ENCODE results near the gene ATP5F1D. TPM values are rescaled to one million over a fixed set of nuclear protein-coding genes. Genes with fewer than 3 reads are reported as not detected.
A peak's percentile ranks its signal among the peaks of the same experiment; 100 is the strongest.
"Not testable (repeated sequence)": the region's sequence is repeated elsewhere in the genome, so short reads cannot be mapped to it uniquely, and the experiment has no call there.

ATP5F1D gene
- total RNA-seq, 2 donors from 2014 or later, result 156 to 157 TPM

GRCh38 chr19:1245494-1246264 is 4.1 kb downstream of the ATP5F1D start:
- intact Hi-C loops (cut with DNase I), result no loop called here
- peak; percentile 63 to 90 (median 70) for DNase-seq
- no peaks in the 10 kb centered on the region for H3K27me3 ChIP-seq
- no peak for ATAC-seq
- 44 to 80% methylated on average over 2 to 23 of the region's 26 CpGs for WGBS, 2 donors
- peak overlapping the region; percentile 78 to 100 (median 89) for H3K27ac ChIP-seq
- H3K4me3 ChIP-seq, result no peak overlapping the region
- H3K36me3 ChIP-seq (replicated peaks in 1 of 2; ENCODE audit: insufficient read depth in 1 of 2, low read depth in 2 of 2), result no peaks in the 10 kb centered on the region
- H3K9me3 ChIP-seq, result no peaks in the 10 kb centered on the region
- TF ChIP-seq POLR2A (IDR thresholded peaks at IDR 0.05), result peak in 2 of 3 donors; percentile 14 to 26
- TF ChIP-seq CTCF (IDR thresholded peaks at IDR 0.05), result no peak
- peaks cover 68% of the 10 kb centered on the region for H3K4me1 ChIP-seq

GRCh38 chr19:1246265-1247087 is 4.9 kb downstream of the ATP5F1D start:
- Histone ChIP-seq H3K27ac (peak overlapping the region; percentile 78 to 100 (median 94)), H3K4me1 (peaks cover 65% of the 10 kb centered on the region)
- H3K4me3 ChIP-seq; H3K36me3 ChIP-seq (replicated peaks in 1 of 2; ENCODE audit: insufficient read depth in 1 of 2, low read depth in 2 of 2); H3K9me3 ChIP-seq; H3K27me3 ChIP-seq; ATAC-seq; intact Hi-C loops (cut with DNase I): not testable (repeated sequence)
- WGBS, 2 donors, result 75 to 81% methylated on average over 17 to 27 of the region's 27 CpGs
- DNase-seq, result peak in 2 of 4 donors; percentile 52 to 65

- TF ChIP-seq CTCF (IDR thresholded peaks at IDR 0.05) (no peak), POLR2A (IDR thresholded peaks at IDR 0.05) (no peak)
- no peaks in the 10 kb centered on the region for H3K27me3 ChIP-seq
- intact Hi-C loops (cut with DNase I), result no loop called here
- H3K4me3 ChIP-seq, result no peak overlapping the region
- peaks cover 70% of the 10 kb centered on the region for H3K4me1 ChIP-seq
- DNase-seq (no peak), ATAC-seq (no peak)
- no peaks in the 10 kb centered on the region for H3K9me3 ChIP-seq
- WGBS, 2 donors, result 56 to 98% methylated on average over 4 to 8 of the region's 8 CpGs
- no peaks in the 10 kb centered on the region for H3K36me3 ChIP-seq (replicated peaks in 1 of 2; ENCODE audit: insufficient read depth in 1 of 2, low read depth in 2 of 2)
- peak overlapping the region; percentile 99 to 100 (median 100) for H3K27ac ChIP-seq
These were observed 6.2 kb downstream of the ATP5F1D start for GRCh38 chr19:1247748-1248138.

GRCh38 chr19:1248139-1248785 is 6.7 kb downstream of the ATP5F1D start, which contains the start of gene MIDN:
MIDN (plus strand) TSS chr19:1248583; CDS start chr19:1250297, 1,714 bp downstream.
- H3K27me3 ChIP-seq, result no peaks in the 10 kb centered on the region
- ATAC-seq (peak; percentile 28), DNase-seq (peak; percentile 87 to 90 (median 88))
- H3K9me3 ChIP-seq, result no peaks in the 10 kb centered on the region
- peak within 1 kb of the TSS; percentile 23 to 52 for H3K4me3 ChIP-seq
- intact Hi-C loops (cut with DNase I), result no loop called here
- H3K36me3 ChIP-seq (replicated peaks in 1 of 2; ENCODE audit: insufficient read depth in 1 of 2, low read depth in 2 of 2), result no peaks in the 10 kb centered on the region
- H3K4me1 ChIP-seq, result peaks cover 70% of the 10 kb centered on the region
- peak within 1 kb of the TSS; percentile 99 to 100 (median 100) for H3K27ac ChIP-seq
- 0 to 2% methylated on average over 23 to 46 of the region's 60 CpGs for WGBS, 2 donors
- TF ChIP-seq CTCF (IDR thresholded peaks at IDR 0.05) (peak in 4 of 7 experiments; percentile 22 to 43 (median 27)), POLR2A (IDR thresholded peaks at IDR 0.05) (peak; percentile 93 to 97 (median 97))

All from body of pancreas (tissue), 4 donors.